Upper lobe of left lung (tissue), 4 donors: ENCODE data around the gene ROS1.

Experiments used
- CTCF ChIP-seq, 6 experiments: fragments of 450-650 bp in 4 of 6; fragments of 200-600 bp in 2 of 6; sonication (generic) in 2 of 6; IDR thresholded peaks; one replicate each; pipeline ENCODE4 v1.5.1; 2016 to 2019; ENCODE audit warnings: antibody characterized with exemption in 6 of 6
- EP300 ChIP-seq, 4 donors: sonication (generic); formaldehyde crosslinking; IDR thresholded peaks; one replicate each; pipeline ENCODE4 v1.5.1; 2017; ENCODE audit warnings: antibody characterized with exemption in 4 of 4, control low read depth in 2 of 4
- POLR2A ChIP-seq, 4 donors: fragments of 450-650 bp; IDR thresholded peaks; one replicate each; pipeline ENCODE4 v1.5.1; 2016 to 2017; ENCODE audit warnings: antibody characterized with exemption in 4 of 4, mild to moderate bottlenecking in 2 of 4

- TF ChIP-seq POLR2A (IDR thresholded peaks at IDR 0.05), result no peak
- no peak for TF ChIP-seq EP300 (IDR thresholded peaks at IDR 0.05)
- no peak for TF ChIP-seq CTCF (IDR thresholded peaks at IDR 0.05)
Measured at GRCh38 chr6:117338567-117338966, 87.2 kb downstream of the ROS1 start.
